22Rv1 (cell line): ENCODE results near the gene PPFIBP2.

ENCODE experiments used
- CTCF ChIP-seq: fragments of 450-650 bp; IDR thresholded peaks from 2 replicates; pipeline ENCODE4 v1.5.1; 2017; ENCODE audit warnings: mild to moderate bottlenecking
- ZFX ChIP-seq: fragments of 450-650 bp; IDR thresholded peaks from 2 replicates; pipeline ENCODE4 v1.6.1; 2017; ENCODE audit warnings: antibody characterized with exemption, borderline replicate concordance

GRCh38 chr11:7492253-7492652 is 21.5 kb upstream of the PPFIBP2 start:
- no peak for TF ChIP-seq CTCF
- no peak for TF ChIP-seq ZFX
